Measurements from ENCODE around the gene CRHR1.

- TF ChIP-seq TCF7L2 (IDR thresholded peaks at IDR 0.05; ENCODE audit: low read depth, low read length): no peak
- no peak for TF ChIP-seq CTCF (IDR thresholded peaks at IDR 0.05)
- no peak for TF ChIP-seq POLR2AphosphoS5 (IDR thresholded peaks at IDR 0.05; ENCODE audit: low read depth, low read length)
- no peak for TF ChIP-seq REST (IDR thresholded peaks at IDR 0.05; ENCODE audit: insufficient read depth in 1 of 2, low read depth in 2 of 2, low read length in 1 of 2)
- TF ChIP-seq SIN3A (IDR thresholded peaks at IDR 0.05; ENCODE audit: borderline replicate concordance, insufficient read depth, low read depth, low read length): no peak
These were observed 87.6 kb downstream of the CRHR1 start for GRCh38 chr17:45871718-45872117.

Measured in Panc1 (cell line).